GM19452 (cell line): Measurements from ENCODE around the gene TPRG1.
"Not testable (repeated sequence)": the region's sequence is repeated elsewhere in the genome, so short reads cannot be mapped to it uniquely, and the experiment has no call there.

ENCODE experiments used
- ATAC-seq: cut with Tn5 transposase; IDR thresholded peaks from one replicate; pipeline ENCODE4 v1.9.1; 2021; ENCODE audit not compliant: unreplicated experiment

TPRG1 gene

GRCh38 chr3:189308608-189309007 lies 136.8 kb downstream of the TPRG1 start:
- ATAC-seq = no peak

- no peak for ATAC-seq
These were observed 137.7 kb downstream of the TPRG1 start for GRCh38 chr3:189309400-189309975.

GRCh38 chr3:189311521-189311920 lies 139.8 kb downstream of the TPRG1 start:
- ATAC-seq = no peak

GRCh38 chr3:189312866-189313265 lies 141.1 kb downstream of the TPRG1 start:
- no peak for ATAC-seq

- no peak for ATAC-seq
These were observed 144.7 kb downstream of the TPRG1 start for GRCh38 chr3:189316296-189317019.

GRCh38 chr3:189317911-189318310 lies 146.1 kb downstream of the TPRG1 start:
- ATAC-seq = no peak

GRCh38 chr3:189320511-189320910 lies 148.7 kb downstream of the TPRG1 start:
- ATAC-seq = no peak

- ATAC-seq = no peak
These were observed 150.6 kb downstream of the TPRG1 start for GRCh38 chr3:189322339-189322738.

GRCh38 chr3:189324538-189325138 lies 152.9 kb downstream of the TPRG1 start:
- peak; percentile 100 for ATAC-seq

- ATAC-seq = no peak
These were observed 153.7 kb downstream of the TPRG1 start for GRCh38 chr3:189325454-189325853.

GRCh38 chr3:189329630-189330029 lies 157.9 kb downstream of the TPRG1 start:
- ATAC-seq = not testable (repeated sequence)

- no peak for ATAC-seq
These were observed 158.3 kb downstream of the TPRG1 start for GRCh38 chr3:189330066-189330465.

GRCh38 chr3:189331002-189331418 lies 159.2 kb downstream of the TPRG1 start:
- no peak for ATAC-seq

GRCh38 chr3:189334064-189334920 lies 162.5 kb downstream of the TPRG1 start:
- no peak for ATAC-seq

GRCh38 chr3:189337673-189338091 lies 165.9 kb downstream of the TPRG1 start:
- no peak for ATAC-seq

GRCh38 chr3:189338366-189338765 lies 166.6 kb downstream of the TPRG1 start:
- ATAC-seq = no peak

- no peak for ATAC-seq
These were observed 168.2 kb downstream of the TPRG1 start for GRCh38 chr3:189339996-189340395.

GRCh38 chr3:189340680-189341460 lies 169.1 kb downstream of the TPRG1 start:
- ATAC-seq = no peak

- no peak for ATAC-seq
These were observed 171.0 kb downstream of the TPRG1 start for GRCh38 chr3:189342811-189343210.

GRCh38 chr3:189344996-189345395 lies 173.2 kb downstream of the TPRG1 start:
- ATAC-seq = no peak

GRCh38 chr3:189349772-189350171 lies 178.0 kb downstream of the TPRG1 start:
- no peak for ATAC-seq
